Measurements from ENCODE around the gene FYN.

FYN gene

DNA sequence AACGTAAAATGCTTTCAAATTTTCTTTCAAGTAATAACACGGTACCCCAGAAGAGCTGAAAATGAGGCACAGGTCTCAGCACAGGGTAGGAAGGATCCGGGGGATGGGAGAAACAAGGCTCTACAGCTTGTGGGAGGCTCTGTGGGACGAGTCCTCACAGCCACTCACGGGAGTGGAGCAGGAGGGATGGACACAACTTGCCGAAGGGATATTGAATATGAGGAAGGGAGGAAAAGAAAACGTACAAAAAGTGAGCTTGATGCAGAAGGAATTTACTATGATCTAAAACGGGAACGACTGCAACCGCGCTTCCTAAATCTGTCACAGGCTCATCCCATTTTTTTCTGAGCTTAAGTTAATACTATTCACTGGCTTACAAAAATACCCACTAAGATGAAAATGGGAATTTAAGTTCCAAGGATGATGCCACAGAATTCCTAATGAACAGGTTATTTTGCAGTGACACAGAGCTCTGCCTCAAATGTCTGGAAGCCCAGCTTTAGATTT is 72.9 kb downstream of the FYN start:
- Histone ChIP-seq H3K9me2 (replicated peaks; ENCODE audit: control insufficient read depth, low read length) (no peaks in the 10 kb centered on the region), H3K4me2 (ENCODE audit: low read length) (no peak overlapping the region), H3K27me3 (ENCODE audit: control insufficient read depth, low read length) (no peaks in the 10 kb centered on the region), H3K79me2 (ENCODE audit: control insufficient read depth, low read length) (no peaks in the 10 kb centered on the region), H3K36me3 (ENCODE audit: control insufficient read depth, low read length) (no peaks in the 10 kb centered on the region), H3K9me3 (ENCODE audit: control insufficient read depth, insufficient read depth, low read length) (no peaks in the 10 kb centered on the region), H3K4me1 (ENCODE audit: control insufficient read depth, low read length) (no peaks in the 10 kb centered on the region), H3K4me3 (ENCODE audit: low read length) (no peak overlapping the region), H3F3A (ENCODE audit: control insufficient read depth, insufficient read depth) (no peaks in the 10 kb centered on the region), H3K27ac (ENCODE audit: low read depth, low read length) (no peak overlapping the region), H4K20me1 (ENCODE audit: control insufficient read depth, insufficient read depth, low read depth, low read length) (no peaks in the 10 kb centered on the region)
- no peak for TF ChIP-seq EZH2phosphoT487 (IDR thresholded peaks at IDR 0.05; ENCODE audit: borderline replicate concordance, low read length)
- TF ChIP-seq, protein P1, sequence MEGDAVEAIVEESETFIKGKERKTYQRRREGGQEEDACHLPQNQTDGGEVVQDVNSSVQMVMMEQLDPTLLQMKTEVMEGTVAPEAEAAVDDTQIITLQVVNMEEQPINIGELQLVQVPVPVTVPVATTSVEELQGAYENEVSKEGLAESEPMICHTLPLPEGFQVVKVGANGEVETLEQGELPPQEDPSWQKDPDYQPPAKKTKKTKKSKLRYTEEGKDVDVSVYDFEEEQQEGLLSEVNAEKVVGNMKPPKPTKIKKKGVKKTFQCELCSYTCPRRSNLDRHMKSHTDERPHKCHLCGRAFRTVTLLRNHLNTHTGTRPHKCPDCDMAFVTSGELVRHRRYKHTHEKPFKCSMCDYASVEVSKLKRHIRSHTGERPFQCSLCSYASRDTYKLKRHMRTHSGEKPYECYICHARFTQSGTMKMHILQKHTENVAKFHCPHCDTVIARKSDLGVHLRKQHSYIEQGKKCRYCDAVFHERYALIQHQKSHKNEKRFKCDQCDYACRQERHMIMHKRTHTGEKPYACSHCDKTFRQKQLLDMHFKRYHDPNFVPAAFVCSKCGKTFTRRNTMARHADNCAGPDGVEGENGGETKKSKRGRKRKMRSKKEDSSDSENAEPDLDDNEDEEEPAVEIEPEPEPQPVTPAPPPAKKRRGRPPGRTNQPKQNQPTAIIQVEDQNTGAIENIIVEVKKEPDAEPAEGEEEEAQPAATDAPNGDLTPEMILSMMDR (IDR thresholded peaks at IDR 0.05; ENCODE audit: low read depth, low read length, poor library complexity, severe bottlenecking): no peak

DNA sequence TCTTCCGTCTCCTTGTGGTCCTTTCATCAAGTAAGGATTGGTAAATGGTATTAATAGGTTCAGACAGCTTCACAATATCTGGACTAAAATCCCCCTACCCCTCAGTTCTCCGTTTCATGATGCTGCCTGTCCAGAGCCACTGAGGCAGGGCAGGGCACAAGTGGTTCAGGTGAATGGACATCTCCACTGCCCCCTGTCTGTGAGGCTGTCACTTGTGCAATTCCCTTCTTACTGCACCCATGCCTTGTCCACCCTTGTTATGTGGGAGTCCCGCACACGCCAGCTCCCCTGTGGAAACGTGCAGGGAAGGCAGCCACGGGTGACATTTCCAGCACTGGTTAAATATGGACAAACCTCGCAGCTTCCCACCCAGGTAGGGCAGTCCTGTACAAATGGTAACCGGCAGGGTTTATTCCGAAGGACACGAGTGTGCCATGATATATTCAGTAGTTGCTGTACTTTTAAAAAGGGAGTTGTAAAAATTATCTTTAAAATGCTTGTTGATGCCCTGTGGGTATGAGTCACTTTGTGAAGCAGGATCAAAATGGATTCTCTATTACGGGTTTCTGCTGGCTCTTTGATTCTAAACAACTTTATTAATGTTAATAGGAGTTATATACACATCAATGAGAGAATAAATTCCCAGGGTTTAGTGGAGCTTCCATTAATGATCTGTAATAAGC is 73.5 kb downstream of the FYN start:
- TF ChIP-seq, protein P1 (IDR thresholded peaks at IDR 0.05; ENCODE audit: low read depth, low read length, poor library complexity, severe bottlenecking): no peak
- no peak for TF ChIP-seq EZH2phosphoT487 (IDR thresholded peaks at IDR 0.05; ENCODE audit: borderline replicate concordance, low read length)
- H3K79me2 ChIP-seq (ENCODE audit: control insufficient read depth, low read length): no peaks in the 10 kb centered on the region
- H3F3A ChIP-seq (ENCODE audit: control insufficient read depth, insufficient read depth): no peaks in the 10 kb centered on the region
- H3K4me3 ChIP-seq (ENCODE audit: low read length): no peak overlapping the region
- H3K27ac ChIP-seq (ENCODE audit: low read depth, low read length): no peak overlapping the region
- no peaks in the 10 kb centered on the region for H3K36me3 ChIP-seq (ENCODE audit: control insufficient read depth, low read length)
- no peak overlapping the region for H3K4me2 ChIP-seq (ENCODE audit: low read length)
- no peaks in the 10 kb centered on the region for H3K9me3 ChIP-seq (ENCODE audit: control insufficient read depth, insufficient read depth, low read length)
- H3K9me2 ChIP-seq (replicated peaks; ENCODE audit: control insufficient read depth, low read length): no peaks in the 10 kb centered on the region
- no peaks in the 10 kb centered on the region for H4K20me1 ChIP-seq (ENCODE audit: control insufficient read depth, insufficient read depth, low read depth, low read length)
- no peaks in the 10 kb centered on the region for H3K4me1 ChIP-seq (ENCODE audit: control insufficient read depth, low read length)
- H3K27me3 ChIP-seq (ENCODE audit: control insufficient read depth, low read length): no peaks in the 10 kb centered on the region

DNA sequence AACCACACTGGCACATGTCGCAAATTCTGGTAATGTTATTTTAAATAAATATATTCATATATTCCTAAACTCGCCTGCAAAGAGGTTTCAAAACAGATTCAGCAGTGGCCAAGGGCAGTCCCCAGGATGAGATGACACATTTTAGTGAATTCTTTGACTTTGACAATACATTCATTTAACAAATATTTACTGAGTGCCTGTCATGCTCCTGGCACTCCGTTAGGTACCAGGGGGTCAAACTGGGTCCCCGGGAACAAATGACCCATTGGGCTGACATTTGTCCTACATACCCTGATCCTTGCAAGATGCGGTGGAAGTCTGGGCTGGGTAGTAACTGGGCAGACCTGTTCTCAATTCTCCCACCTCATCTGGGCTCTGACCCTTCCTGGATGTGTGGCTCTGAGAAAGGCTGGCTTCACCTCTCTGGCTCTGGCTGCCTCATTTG is 74.9 kb downstream of the FYN start:
- Histone ChIP-seq H3F3A (ENCODE audit: control insufficient read depth, insufficient read depth) (no peaks in the 10 kb centered on the region), H3K4me1 (ENCODE audit: control insufficient read depth, low read length) (no peaks in the 10 kb centered on the region), H3K27me3 (ENCODE audit: control insufficient read depth, low read length) (no peaks in the 10 kb centered on the region), H3K9me3 (ENCODE audit: control insufficient read depth, insufficient read depth, low read length) (no peaks in the 10 kb centered on the region), H3K79me2 (ENCODE audit: control insufficient read depth, low read length) (no peaks in the 10 kb centered on the region), H3K27ac (ENCODE audit: low read depth, low read length) (no peak overlapping the region), H3K9me2 (replicated peaks; ENCODE audit: control insufficient read depth, low read length) (no peaks in the 10 kb centered on the region), H3K36me3 (ENCODE audit: control insufficient read depth, low read length) (no peaks in the 10 kb centered on the region), H3K4me3 (ENCODE audit: low read length) (no peak overlapping the region), H4K20me1 (ENCODE audit: control insufficient read depth, insufficient read depth, low read depth, low read length) (no peaks in the 10 kb centered on the region), H3K4me2 (ENCODE audit: low read length) (no peak overlapping the region)
- no peak for TF ChIP-seq EZH2phosphoT487 (IDR thresholded peaks at IDR 0.05; ENCODE audit: borderline replicate concordance, low read length)
- TF ChIP-seq, protein P1 (IDR thresholded peaks at IDR 0.05; ENCODE audit: low read depth, low read length, poor library complexity, severe bottlenecking): no peak

Measured in DOHH2 (cell line).